ENCODE data around the gene LDLRAD4.

The LDLRAD4 gene

DNA sequence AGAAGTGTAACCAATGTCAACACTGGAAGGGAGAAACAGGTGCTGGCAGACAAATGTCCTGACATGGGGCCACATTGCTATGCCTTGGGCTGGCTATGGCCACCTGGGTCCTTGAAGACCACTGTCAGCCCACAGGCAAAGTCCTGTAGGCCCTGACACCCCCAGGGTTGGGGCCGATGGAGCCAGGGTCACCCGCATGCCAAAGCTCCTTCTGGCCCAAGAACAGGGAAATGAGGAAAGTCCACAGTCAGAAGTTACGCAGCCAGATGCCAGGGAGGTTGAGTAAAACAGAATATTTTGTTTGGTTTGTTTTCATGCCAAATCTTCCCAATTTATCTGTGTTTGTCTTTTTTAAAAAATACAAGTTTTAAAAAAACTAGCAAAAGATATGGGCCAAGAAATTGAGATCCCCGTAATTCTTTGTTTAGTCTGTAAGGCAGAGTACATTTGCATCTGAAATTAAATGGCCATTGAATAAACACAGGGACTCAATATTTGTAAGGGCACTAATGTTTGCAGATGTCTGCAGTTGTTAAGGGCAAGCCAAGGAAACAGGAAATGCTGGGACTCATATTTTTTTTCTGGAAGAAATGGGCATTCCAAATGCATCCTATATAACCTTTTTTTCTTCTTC lies 321.4 kb downstream of the LDLRAD4 start:
- H3K4me3 ChIP-seq (ENCODE audit: low read length): no peak overlapping the region
- no peaks in the 10 kb centered on the region for H3K4me1 ChIP-seq (ENCODE audit: control insufficient read depth, insufficient read depth, low read length)
- no peak overlapping the region for H3K9ac ChIP-seq (ENCODE audit: low read depth, low read length)
- peaks cover 14% of the 10 kb centered on the region for H3K27me3 ChIP-seq (ENCODE audit: control insufficient read depth, insufficient read depth, low read length)
- no peaks in the 10 kb centered on the region for H3K36me3 ChIP-seq (ENCODE audit: insufficient read depth, low read length)
- H3K4me2 ChIP-seq (ENCODE audit: low read length): no peak overlapping the region
- H3K9me3 ChIP-seq (replicated peaks; ENCODE audit: low read length): no peaks in the 10 kb centered on the region

DNA sequence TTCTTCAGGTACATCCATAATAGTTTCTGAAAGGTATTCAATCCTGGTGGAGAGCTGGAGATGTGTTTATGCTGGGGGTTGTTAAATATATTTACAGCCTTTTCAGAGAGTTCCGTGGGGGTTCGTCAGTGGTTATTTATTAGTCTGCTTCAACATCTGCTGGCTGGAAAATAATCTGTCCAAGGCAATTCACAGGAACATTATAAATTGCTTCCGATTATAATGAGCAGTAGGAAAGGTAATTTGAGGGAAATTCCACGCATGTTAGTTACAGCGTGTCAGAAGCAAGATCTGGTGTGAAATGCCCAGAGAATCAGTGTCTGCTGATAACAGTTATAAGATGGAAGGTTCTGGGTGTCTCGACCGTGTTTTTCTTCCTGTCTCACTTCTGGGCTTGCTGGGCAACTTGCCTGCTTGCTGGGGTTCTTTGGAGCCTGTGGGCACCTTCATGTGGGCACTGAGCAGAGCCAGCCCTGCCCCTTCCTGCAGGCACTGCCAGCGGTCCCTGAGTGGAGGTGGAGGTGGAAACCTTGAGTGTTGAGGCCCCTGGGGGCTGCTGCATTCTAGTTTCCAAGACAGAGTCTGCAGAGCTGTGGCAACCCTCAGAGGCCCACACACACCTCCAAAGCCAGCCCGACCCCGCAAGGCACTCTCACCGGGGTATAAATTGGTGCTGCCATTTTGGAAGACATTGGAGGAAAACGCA lies 322.1 kb downstream of the LDLRAD4 start:
- Histone ChIP-seq H3K9me3 (replicated peaks; ENCODE audit: low read length) (no peaks in the 10 kb centered on the region), H3K4me1 (ENCODE audit: control insufficient read depth, insufficient read depth, low read length) (no peaks in the 10 kb centered on the region)

DNA sequence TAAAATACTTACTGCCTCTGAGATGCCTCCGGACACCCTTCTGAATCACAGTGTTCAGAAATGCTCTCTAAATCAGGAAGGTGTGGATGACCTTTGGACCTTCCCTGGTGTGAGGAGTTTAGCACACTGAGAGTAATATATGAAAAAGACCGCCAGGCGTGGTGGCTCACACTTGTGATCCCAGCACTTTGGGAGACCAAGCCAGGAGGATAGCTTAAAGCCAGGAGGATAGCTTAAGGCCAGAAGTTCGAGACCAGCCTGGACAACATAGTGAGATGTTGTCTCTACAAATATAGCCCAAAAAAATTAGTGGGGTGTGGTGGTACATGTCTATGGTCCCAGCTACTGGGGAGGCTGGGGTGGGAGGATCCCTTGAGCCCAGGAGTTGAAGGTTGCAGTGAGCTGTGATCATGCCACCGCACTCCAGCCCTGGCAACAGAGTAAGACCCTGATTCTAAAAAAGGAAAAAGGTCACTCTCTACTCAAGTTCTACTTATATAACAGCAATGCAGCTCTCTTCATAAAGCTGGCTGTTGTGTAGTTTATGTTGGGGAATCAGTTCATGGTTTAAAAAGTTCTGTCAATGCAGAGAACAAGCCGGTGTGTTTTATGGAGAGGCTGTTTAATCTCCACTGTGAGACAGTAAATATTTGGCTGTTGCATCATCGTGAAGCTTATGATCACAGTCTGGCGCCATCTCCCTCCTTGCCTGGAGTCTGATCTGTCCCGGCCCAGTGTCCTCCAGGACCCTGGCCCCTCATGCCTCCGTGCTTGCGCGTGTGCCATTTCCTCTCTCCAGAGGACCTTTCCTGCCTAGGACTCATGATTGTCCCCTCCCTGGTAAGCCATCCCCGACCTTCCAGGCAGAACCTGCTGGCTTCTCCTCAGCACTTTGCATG lies 323.3 kb downstream of the LDLRAD4 start:
- Histone ChIP-seq H3K9me3 (replicated peaks; ENCODE audit: low read length) (no peaks in the 10 kb centered on the region), H3K4me3 (ENCODE audit: low read length) (no peak overlapping the region), H3K4me1 (ENCODE audit: control insufficient read depth, insufficient read depth, low read length) (no peaks in the 10 kb centered on the region), H3K27me3 (ENCODE audit: control insufficient read depth, insufficient read depth, low read length) (peaks cover 23% of the 10 kb centered on the region), H3K36me3 (ENCODE audit: insufficient read depth, low read length) (no peaks in the 10 kb centered on the region), H3K9ac (ENCODE audit: low read depth, low read length) (no peak overlapping the region), H3K4me2 (ENCODE audit: low read length) (no peak overlapping the region)

More for the DNA sequence above, 322.1 kb downstream of the LDLRAD4 start:
- no peak overlapping the region for H3K9ac ChIP-seq (ENCODE audit: low read depth, low read length)
- H3K4me2 ChIP-seq (ENCODE audit: low read length): no peak overlapping the region
- peaks cover 15% of the 10 kb centered on the region for H3K27me3 ChIP-seq (ENCODE audit: control insufficient read depth, insufficient read depth, low read length)
- H3K4me3 ChIP-seq (ENCODE audit: low read length): no peak overlapping the region
- no peaks in the 10 kb centered on the region for H3K36me3 ChIP-seq (ENCODE audit: insufficient read depth, low read length)

DNA sequence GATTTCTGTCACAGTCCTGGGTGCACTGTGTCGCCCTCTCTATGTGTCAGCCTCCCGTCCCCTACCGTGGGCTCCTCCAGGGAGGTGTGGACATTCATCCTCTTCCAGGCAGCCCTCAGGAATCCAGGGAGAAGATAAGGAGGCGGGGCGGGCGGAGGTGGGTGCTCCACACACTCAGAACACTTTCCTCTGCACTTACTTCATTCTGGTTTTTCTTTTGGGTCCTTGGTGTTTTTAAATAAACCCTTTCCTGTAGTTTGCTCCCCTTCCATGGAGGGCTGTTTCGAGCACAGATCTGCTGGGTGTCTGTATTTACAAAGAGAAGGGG lies 323.9 kb downstream of the LDLRAD4 start:
- no peaks in the 10 kb centered on the region for H3K36me3 ChIP-seq (ENCODE audit: insufficient read depth, low read length)
- peaks cover 26% of the 10 kb centered on the region for H3K27me3 ChIP-seq (ENCODE audit: control insufficient read depth, insufficient read depth, low read length)
- no peaks in the 10 kb centered on the region for H3K4me1 ChIP-seq (ENCODE audit: control insufficient read depth, insufficient read depth, low read length)
- H3K9me3 ChIP-seq (replicated peaks; ENCODE audit: low read length): no peaks in the 10 kb centered on the region
- H3K4me3 ChIP-seq (ENCODE audit: low read length): no peak overlapping the region
- no peak overlapping the region for H3K9ac ChIP-seq (ENCODE audit: low read depth, low read length)
- no peak overlapping the region for H3K4me2 ChIP-seq (ENCODE audit: low read length)

DNA sequence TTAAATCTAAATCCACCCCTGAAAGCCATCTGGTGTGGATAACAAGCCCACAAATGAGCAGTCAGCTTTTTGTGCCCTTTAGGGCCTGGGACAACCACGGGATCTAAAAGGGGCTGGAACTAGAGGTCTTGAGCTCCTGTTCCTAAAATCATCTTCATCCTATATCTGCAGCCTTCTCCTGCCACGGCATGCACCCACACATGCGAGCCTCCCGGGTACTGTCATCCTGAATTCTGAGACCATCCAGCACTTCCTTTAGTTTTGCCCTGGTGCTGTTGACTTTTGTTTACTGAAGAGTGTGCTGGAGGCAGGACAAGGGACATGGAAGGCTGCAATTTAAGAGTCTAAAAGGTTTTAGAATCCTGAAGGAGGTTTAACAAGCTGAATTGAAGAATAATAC lies 324.6 kb downstream of the LDLRAD4 start:
- H3K4me1 ChIP-seq (ENCODE audit: control insufficient read depth, insufficient read depth, low read length): no peaks in the 10 kb centered on the region
- no peak overlapping the region for H3K4me2 ChIP-seq (ENCODE audit: low read length)
- H3K9me3 ChIP-seq (replicated peaks; ENCODE audit: low read length): no peaks in the 10 kb centered on the region
- no peak overlapping the region for H3K9ac ChIP-seq (ENCODE audit: low read depth, low read length)
- H3K36me3 ChIP-seq (ENCODE audit: insufficient read depth, low read length): no peaks in the 10 kb centered on the region
- peaks cover 26% of the 10 kb centered on the region for H3K27me3 ChIP-seq (ENCODE audit: control insufficient read depth, insufficient read depth, low read length)
- H3K4me3 ChIP-seq (ENCODE audit: low read length): no peak overlapping the region

DNA sequence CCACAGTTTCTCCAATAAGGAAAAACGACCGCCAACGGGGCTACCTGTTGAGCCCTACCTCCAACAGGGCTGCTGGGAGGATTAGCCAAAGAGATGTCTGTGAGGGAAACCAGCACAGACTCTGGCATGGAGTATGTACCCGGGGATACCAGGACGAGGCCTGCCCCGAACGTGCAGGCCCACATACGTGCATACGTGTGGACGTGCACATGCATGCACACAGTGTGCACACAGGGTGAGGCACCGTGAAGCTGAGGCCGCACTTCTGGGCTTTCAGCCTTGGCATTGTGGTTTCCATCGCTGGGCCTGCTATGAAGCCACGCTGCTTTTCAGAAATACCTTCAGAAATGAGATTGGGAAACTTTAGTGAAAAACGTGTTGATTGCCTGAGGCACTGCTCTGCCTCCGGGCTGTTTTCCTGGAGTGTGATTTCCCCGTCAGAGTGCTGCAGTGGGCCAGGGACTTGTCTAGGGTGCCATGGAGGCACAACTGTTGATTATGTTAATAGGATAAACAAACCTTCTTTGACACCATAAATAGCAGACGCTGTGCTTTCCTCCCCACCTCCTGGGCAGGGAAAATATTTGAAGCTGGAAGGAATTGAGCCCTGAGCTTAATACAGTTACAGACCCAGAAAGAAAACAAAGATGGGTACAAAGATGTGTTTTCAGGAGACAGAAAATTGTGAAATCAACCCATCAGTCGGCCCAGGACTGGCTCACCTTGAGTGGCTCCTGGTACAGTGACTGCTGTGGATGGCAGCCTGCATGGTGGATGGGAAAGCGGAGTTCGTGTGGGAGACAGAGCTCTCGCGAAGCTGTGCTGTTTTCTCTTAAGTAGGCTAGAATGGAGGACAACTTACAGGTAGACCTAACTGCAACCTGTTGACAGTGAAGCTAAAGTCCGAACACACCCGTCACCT lies 325.5 kb downstream of the LDLRAD4 start:
- H3K4me3 ChIP-seq (ENCODE audit: low read length): no peak overlapping the region
- H3K4me2 ChIP-seq (ENCODE audit: low read length): no peak overlapping the region
- H3K9me3 ChIP-seq (replicated peaks; ENCODE audit: low read length): no peaks in the 10 kb centered on the region
- H3K9ac ChIP-seq (ENCODE audit: low read depth, low read length): no peak overlapping the region
- peaks cover 25% of the 10 kb centered on the region for H3K27me3 ChIP-seq (ENCODE audit: control insufficient read depth, insufficient read depth, low read length)
- no peaks in the 10 kb centered on the region for H3K36me3 ChIP-seq (ENCODE audit: insufficient read depth, low read length)
- no peaks in the 10 kb centered on the region for H3K4me1 ChIP-seq (ENCODE audit: control insufficient read depth, insufficient read depth, low read length)

DNA sequence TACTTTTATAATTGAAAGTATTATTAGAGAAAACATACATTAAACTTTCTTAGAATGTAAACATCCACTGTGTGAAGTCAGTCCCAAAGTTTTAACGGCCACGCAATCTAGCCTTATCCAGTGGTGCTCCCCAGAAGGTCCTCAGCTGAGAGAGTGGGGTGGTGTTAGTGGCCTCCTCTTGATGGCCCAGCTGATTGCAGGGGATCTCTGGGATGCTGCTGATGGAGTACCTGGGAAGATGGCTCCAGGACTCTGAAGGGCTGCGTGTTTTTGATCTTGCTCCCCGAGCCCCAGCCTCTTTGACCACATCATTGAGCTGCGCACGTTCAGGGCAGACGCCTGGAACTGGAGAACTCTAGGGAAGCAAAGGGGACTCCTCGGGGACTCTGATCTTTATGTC lies 326.4 kb downstream of the LDLRAD4 start:
- no peaks in the 10 kb centered on the region for H3K4me1 ChIP-seq (ENCODE audit: control insufficient read depth, insufficient read depth, low read length)
- no peaks in the 10 kb centered on the region for H3K36me3 ChIP-seq (ENCODE audit: insufficient read depth, low read length)
- H3K27me3 ChIP-seq (ENCODE audit: control insufficient read depth, insufficient read depth, low read length): peaks cover 22% of the 10 kb centered on the region
- H3K4me2 ChIP-seq (ENCODE audit: low read length): no peak overlapping the region
- H3K9me3 ChIP-seq (replicated peaks; ENCODE audit: low read length): no peaks in the 10 kb centered on the region
- no peak overlapping the region for H3K9ac ChIP-seq (ENCODE audit: low read depth, low read length)
- no peak overlapping the region for H3K4me3 ChIP-seq (ENCODE audit: low read length)

DNA sequence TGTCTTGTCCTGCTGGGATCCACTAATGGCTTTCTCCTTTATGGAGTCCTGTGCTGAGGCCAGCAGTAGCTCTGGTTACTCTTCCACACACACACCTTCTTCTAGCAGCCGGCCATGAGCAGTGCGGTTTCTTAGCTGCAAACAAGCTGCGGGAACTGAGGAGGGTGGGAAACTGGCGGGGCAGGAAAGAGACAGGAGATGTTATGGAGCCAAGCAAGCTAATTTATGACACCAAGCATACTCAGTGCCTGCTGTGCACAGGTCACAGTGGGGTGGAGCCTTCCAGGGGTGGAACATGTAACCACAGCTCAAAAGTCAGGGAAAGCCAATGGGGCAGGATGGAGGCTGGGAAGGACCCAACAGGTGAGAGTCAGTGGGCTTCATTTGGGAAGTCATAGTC lies 327.0 kb downstream of the LDLRAD4 start:
- Histone ChIP-seq H3K36me3 (ENCODE audit: insufficient read depth, low read length) (no peaks in the 10 kb centered on the region), H3K27me3 (ENCODE audit: control insufficient read depth, insufficient read depth, low read length) (peaks cover 24% of the 10 kb centered on the region), H3K4me1 (ENCODE audit: control insufficient read depth, insufficient read depth, low read length) (no peaks in the 10 kb centered on the region), H3K9ac (ENCODE audit: low read depth, low read length) (no peak overlapping the region), H3K4me2 (ENCODE audit: low read length) (no peak overlapping the region), H3K4me3 (ENCODE audit: low read length) (no peak overlapping the region), H3K9me3 (replicated peaks; ENCODE audit: low read length) (no peaks in the 10 kb centered on the region)

DNA sequence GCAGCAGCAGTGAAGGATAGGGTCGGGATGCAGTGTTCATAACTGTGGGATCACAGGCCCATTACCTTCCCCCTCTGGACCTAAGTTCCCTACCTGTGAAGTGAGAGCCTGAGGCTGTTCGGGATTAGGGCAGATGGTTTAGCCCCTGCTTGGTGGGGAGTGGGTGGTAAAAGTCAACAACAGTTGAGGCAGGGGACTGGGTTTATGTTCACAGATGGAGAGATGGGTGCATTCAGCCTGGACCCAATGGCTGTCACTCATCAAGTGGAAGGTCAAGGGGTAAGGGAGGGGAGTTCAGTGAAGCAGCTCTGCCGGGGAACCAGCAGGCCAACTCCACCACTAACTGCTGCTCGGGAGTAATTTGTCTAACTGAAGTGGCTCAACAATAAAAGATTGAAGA lies 327.4 kb downstream of the LDLRAD4 start:
- Histone ChIP-seq H3K9ac (ENCODE audit: low read depth, low read length) (no peak overlapping the region), H3K36me3 (ENCODE audit: insufficient read depth, low read length) (no peaks in the 10 kb centered on the region), H3K4me3 (ENCODE audit: low read length) (no peak overlapping the region), H3K27me3 (ENCODE audit: control insufficient read depth, insufficient read depth, low read length) (peaks cover 25% of the 10 kb centered on the region), H3K9me3 (replicated peaks; ENCODE audit: low read length) (no peaks in the 10 kb centered on the region), H3K4me1 (ENCODE audit: control insufficient read depth, insufficient read depth, low read length) (no peaks in the 10 kb centered on the region), H3K4me2 (ENCODE audit: low read length) (no peak overlapping the region)

DNA sequence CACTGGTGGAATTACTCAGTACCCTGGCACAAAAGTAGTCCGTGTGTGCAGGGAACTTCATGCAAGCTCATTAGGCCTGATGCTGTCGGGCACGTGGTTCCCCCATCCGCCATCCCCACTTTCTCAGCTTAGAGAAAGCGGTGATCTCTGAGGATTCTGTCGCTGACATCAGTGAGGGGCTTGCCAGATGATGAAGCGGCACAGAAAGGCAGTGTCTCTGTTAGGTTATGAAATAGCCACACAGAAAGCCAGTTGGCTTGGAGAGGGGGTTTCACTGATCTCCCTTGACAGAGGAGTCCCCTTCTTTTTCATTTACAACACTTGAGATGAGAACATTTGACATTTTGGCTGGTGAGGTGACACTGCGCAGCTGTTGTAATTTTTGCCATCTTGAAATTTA lies 328.1 kb downstream of the LDLRAD4 start:
- Histone ChIP-seq H3K4me3 (ENCODE audit: low read length) (no peak overlapping the region), H3K9ac (ENCODE audit: low read depth, low read length) (no peak overlapping the region), H3K27me3 (ENCODE audit: control insufficient read depth, insufficient read depth, low read length) (peaks cover 29% of the 10 kb centered on the region), H3K9me3 (replicated peaks; ENCODE audit: low read length) (no peaks in the 10 kb centered on the region), H3K36me3 (ENCODE audit: insufficient read depth, low read length) (no peaks in the 10 kb centered on the region), H3K4me2 (ENCODE audit: low read length) (no peak overlapping the region), H3K4me1 (ENCODE audit: control insufficient read depth, insufficient read depth, low read length) (no peaks in the 10 kb centered on the region)

DNA sequence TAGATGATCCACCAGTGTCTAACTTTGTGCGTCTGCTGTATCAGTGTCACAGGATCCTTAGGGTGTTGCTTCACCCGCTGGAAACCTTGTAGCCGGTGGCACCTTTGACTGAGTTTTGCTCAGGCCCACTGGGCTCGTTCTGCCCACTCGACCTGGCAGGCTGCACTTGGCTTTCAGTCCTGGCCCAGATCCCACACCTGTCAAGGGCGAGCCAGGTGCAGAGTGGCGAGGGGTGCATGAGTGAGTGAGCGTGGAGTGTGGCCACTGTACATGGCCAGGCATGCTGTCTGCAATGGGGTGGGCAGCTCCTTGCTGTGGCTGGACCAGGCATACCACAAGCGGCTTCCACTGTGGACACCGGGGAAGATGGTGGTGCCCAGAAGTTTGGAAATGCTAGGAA lies 328.8 kb downstream of the LDLRAD4 start:
- Histone ChIP-seq H3K9ac (ENCODE audit: low read depth, low read length) (no peak overlapping the region), H3K9me3 (replicated peaks; ENCODE audit: low read length) (no peaks in the 10 kb centered on the region), H3K4me2 (ENCODE audit: low read length) (no peak overlapping the region), H3K27me3 (ENCODE audit: control insufficient read depth, insufficient read depth, low read length) (peaks cover 30% of the 10 kb centered on the region), H3K4me3 (ENCODE audit: low read length) (no peak overlapping the region), H3K4me1 (ENCODE audit: control insufficient read depth, insufficient read depth, low read length) (no peaks in the 10 kb centered on the region), H3K36me3 (ENCODE audit: insufficient read depth, low read length) (no peaks in the 10 kb centered on the region)

Data from skeletal muscle satellite cell (primary cell).